Neutrophil (primary cell): ENCODE data around the gene CYP2S1.
"Not testable (repeated sequence)": the region's sequence is repeated elsewhere in the genome, so short reads cannot be mapped to it uniquely, and the experiment has no call there.

Experiments
- H3K27ac ChIP-seq: fragments of 200-600 bp; sonication (generic); 2 replicates; pipeline ENCODE4 v1.5.1; 2016; ENCODE audit warnings: mild to moderate bottlenecking, moderate library complexity
- H3K27me3 ChIP-seq: fragments of 200-600 bp; sonication (generic); 2 replicates; pipeline ENCODE4 v1.6.0; 2016; ENCODE audit warnings: mild to moderate bottlenecking
- H3K36me3 ChIP-seq: fragments of 200-600 bp; sonication (generic); 2 replicates; pipeline ENCODE4 v1.5.1; 2017
- H3K4me1 ChIP-seq, 2 experiments: fragments of 200-600 bp in 1 of 2; sonication (generic) in 1 of 2; 1 replicate in 1 of 2; 2 replicates in 1 of 2; pipeline versions ENCODE4 v1.5.1 to v1.6.1; 2013 to 2016; ENCODE audit warnings: low read depth in 1 of 2, low read length in 1 of 2, mild to moderate bottlenecking in 1 of 2, moderate library complexity in 1 of 2; ENCODE audit not compliant: control insufficient read depth in 1 of 2, insufficient read depth in 1 of 2
- H3K4me3 ChIP-seq, 2 experiments: fragments of 200-600 bp in 1 of 2; sonication (generic) in 1 of 2; 1 replicate in 1 of 2; 2 replicates in 1 of 2; pipeline ENCODE4 v1.5.1; 2013 to 2016; ENCODE audit warnings: low read depth in 1 of 2, low read length in 1 of 2, mild to moderate bottlenecking in 1 of 2, moderate library complexity in 1 of 2
- H3K9me3 ChIP-seq: fragments of 200-600 bp; sonication (generic); 2 replicates; pipeline ENCODE4 v1.5.1; 2016
- CTCF ChIP-seq: fragments of 200-600 bp; sonication (generic); IDR thresholded peaks from 2 replicates; pipeline ENCODE4 v1.5.1; 2016; ENCODE audit warnings: antibody characterized with exemption

Gene CYP2S1

GRCh38 chr19:41203371-41203770 is 10.4 kb downstream of the CYP2S1 start:
- no peak for TF ChIP-seq CTCF
- Histone ChIP-seq H3K9me3 (no peaks in the 10 kb centered on the region), H3K4me3 (no peak overlapping the region), H3K27ac (no peak overlapping the region), H3K36me3 (no peaks in the 10 kb centered on the region), H3K4me1 (no peaks in the 10 kb centered on the region), H3K27me3 (no peaks in the 10 kb centered on the region)

GRCh38 chr19:41204338-41204737 is 11.3 kb downstream of the CYP2S1 start:
- H3K4me1 ChIP-seq, H3K4me3 ChIP-seq, H3K9me3 ChIP-seq, H3K36me3 ChIP-seq, H3K27ac ChIP-seq, H3K27me3 ChIP-seq: not testable (repeated sequence)
- TF ChIP-seq CTCF = peak; percentile 62

- Histone ChIP-seq H3K4me3 (no peak overlapping the region), H3K36me3 (no peaks in the 10 kb centered on the region), H3K9me3 (no peaks in the 10 kb centered on the region), H3K4me1 (no peaks in the 10 kb centered on the region), H3K27me3 (no peaks in the 10 kb centered on the region), H3K27ac (no peak overlapping the region)
- no peak for TF ChIP-seq CTCF
Measured at GRCh38 chr19:41205995-41206394, 13.0 kb downstream of the CYP2S1 start.

- Histone ChIP-seq H3K4me3 (no peak overlapping the region), H3K27me3 (no peaks in the 10 kb centered on the region), H3K27ac (no peak overlapping the region), H3K36me3 (no peaks in the 10 kb centered on the region), H3K4me1 (no peaks in the 10 kb centered on the region), H3K9me3 (no peaks in the 10 kb centered on the region)
- TF ChIP-seq CTCF = no peak
Measured at GRCh38 chr19:41206456-41206855, 13.4 kb downstream of the CYP2S1 start.

- Histone ChIP-seq H3K27ac (no peak overlapping the region), H3K4me3 (no peak overlapping the region), H3K4me1 (no peaks in the 10 kb centered on the region), H3K36me3 (no peaks in the 10 kb centered on the region), H3K27me3 (no peaks in the 10 kb centered on the region), H3K9me3 (no peaks in the 10 kb centered on the region)
- TF ChIP-seq CTCF = no peak
Measured at GRCh38 chr19:41206926-41207750, 14.1 kb downstream of the CYP2S1 start.
